ENCODE measurements around the gene KCNH2.
"Not testable (repeated sequence)": the region's sequence is repeated elsewhere in the genome, so short reads cannot be mapped to it uniquely, and the experiment has no call there.

Gene KCNH2

DNA sequence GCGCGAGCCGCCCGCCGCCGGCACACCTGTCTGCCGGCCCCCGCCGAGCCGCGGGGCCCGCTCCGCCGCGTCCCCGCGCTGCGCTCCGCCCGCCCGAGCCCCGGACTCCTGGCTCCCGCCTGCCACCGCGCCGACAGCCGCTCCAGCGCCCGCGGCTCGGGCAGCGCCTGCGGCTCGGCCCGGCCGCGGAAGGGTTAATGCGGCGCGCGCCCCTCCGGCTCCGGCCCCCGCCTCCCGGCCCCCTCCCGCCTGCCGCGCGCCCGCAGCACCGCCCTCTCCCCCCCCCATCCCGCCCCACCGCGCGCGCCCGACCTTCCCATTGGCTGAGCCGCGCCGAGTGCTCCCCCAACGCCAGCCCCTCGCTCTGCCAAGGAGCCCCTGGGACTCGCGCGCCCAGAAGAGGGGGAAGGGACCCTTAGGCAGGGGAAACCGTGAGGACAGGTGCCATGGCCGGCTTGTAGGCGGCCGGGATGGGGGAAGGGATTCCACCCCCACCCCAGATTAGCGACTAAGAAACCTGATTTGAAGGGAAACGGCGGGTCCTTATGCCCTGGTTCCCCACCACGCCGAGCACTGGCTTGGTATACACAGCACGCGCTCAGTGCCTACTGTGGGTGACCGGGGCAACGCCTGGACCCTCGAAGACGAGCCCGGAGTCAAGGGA, at the start of gene KCNH2:
TSS of gene KCNH2 (minus strand) at position 196 of the 664 bp plus-strand sequence. CDS start 408 bp downstream, outside the sequence.
- Mint-ChIP-seq H3K27ac (ENCODE audit: low read depth) (no peak within 1 kb of the TSS), H3K4me1 (peaks cover 33% of the 10 kb centered on the region), H3K9me3 (no peaks in the 10 kb centered on the region), H3K36me3 (ENCODE audit: insufficient read depth) (peaks cover 7% of the 10 kb centered on the region), H3K27me3 (peaks cover 63% of the 10 kb centered on the region), H3K4me3 (peak within 1 kb of the TSS; percentile 82)
- DNase-seq (ENCODE audit: low spot score in 2 of 2) = no peak
- ATAC-seq (replicated peaks; ENCODE audit: extremely low read depth, poor library complexity, severe bottlenecking) = no peak

- not testable (repeated sequence) for DNase-seq (ENCODE audit: low spot score in 2 of 2); H3K9me3 Mint-ChIP-seq; H3K27me3 Mint-ChIP-seq; H3K36me3 Mint-ChIP-seq (ENCODE audit: insufficient read depth)
- H3K27ac Mint-ChIP-seq (ENCODE audit: low read depth) = peak overlapping the region; percentile 93
- H3K4me3 Mint-ChIP-seq = peak overlapping the region; percentile 85
- ATAC-seq (replicated peaks; ENCODE audit: extremely low read depth, poor library complexity, severe bottlenecking) = peak; percentile 28
- peaks cover 38% of the 10 kb centered on the region for H3K4me1 Mint-ChIP-seq
These were observed 49.6 kb upstream of the KCNH2 start for GRCh38 chr7:151027728-151028130.

GRCh38 chr7:151026771-151027727, 48.9 kb upstream of the KCNH2 start:
- H3K36me3 Mint-ChIP-seq (ENCODE audit: insufficient read depth); H3K9me3 Mint-ChIP-seq; DNase-seq (ENCODE audit: low spot score in 2 of 2); ATAC-seq (replicated peaks; ENCODE audit: extremely low read depth, poor library complexity, severe bottlenecking); H3K27me3 Mint-ChIP-seq: not testable (repeated sequence)
- H3K4me1 Mint-ChIP-seq = peaks cover 36% of the 10 kb centered on the region
- peak overlapping the region; percentile 93 for H3K27ac Mint-ChIP-seq (ENCODE audit: low read depth)
- H3K4me3 Mint-ChIP-seq = peak overlapping the region; percentile 85

DNA sequence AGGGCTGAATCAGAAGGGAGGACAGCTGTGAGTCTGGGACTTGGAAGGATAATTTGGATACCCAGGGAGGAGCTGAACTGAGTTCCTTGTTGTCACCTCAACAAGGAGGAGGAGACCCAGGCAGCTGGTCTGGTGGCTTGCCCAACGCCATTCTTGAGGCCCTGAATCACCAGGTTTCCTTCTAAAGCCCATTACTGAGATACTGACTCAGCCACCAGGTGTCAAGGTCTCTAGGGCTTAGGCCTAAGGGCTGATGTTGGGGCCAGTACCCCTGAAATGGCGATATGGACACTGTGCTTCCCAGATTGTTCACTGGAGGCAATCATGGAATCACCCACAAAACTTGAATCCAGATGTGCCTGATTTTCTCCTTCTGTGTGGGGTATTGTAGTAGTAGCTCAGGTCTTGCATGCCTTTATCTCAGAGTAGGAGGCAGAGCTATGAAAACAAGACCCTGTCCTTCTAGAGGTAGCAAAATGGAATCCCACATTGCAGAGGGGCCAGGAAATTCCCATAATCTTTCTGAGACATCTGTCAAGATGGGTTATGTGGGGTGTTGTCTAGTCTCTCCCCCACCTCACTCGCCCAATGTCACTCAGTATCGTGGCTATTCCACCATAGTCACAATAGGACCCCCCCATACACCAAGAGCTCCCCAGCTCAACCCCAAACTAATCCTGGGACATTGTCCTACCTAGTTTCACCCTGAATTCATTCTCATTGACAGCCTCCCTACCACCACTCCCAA, 48.0 kb upstream of the KCNH2 start:
- DNase-seq (ENCODE audit: low spot score in 2 of 2) (no peak), ATAC-seq (replicated peaks; ENCODE audit: extremely low read depth, poor library complexity, severe bottlenecking) (no peak)
- Mint-ChIP-seq H3K27ac (ENCODE audit: low read depth) (no peak overlapping the region), H3K27me3 (peaks cover 17% of the 10 kb centered on the region), H3K4me1 (peaks cover 26% of the 10 kb centered on the region), H3K4me3 (no peak overlapping the region), H3K36me3 (ENCODE audit: insufficient read depth) (peaks cover 9% of the 10 kb centered on the region), H3K9me3 (no peaks in the 10 kb centered on the region)

- Mint-ChIP-seq H3K4me1 (peaks cover 20% of the 10 kb centered on the region), H3K27ac (ENCODE audit: low read depth) (peak within 1 kb of the TSS; percentile 25), H3K4me3 (no peak within 1 kb of the TSS), H3K9me3 (no peaks in the 10 kb centered on the region), H3K36me3 (ENCODE audit: insufficient read depth) (peaks cover 9% of the 10 kb centered on the region), H3K27me3 (peaks cover 33% of the 10 kb centered on the region)
- ATAC-seq (replicated peaks; ENCODE audit: extremely low read depth, poor library complexity, severe bottlenecking) (no peak), DNase-seq (ENCODE audit: low spot score in 2 of 2) (no peak)
These were observed 46.4 kb upstream of the KCNH2 start, which contains the start of gene ATG9B for GRCh38 chr7:151024435-151025056. TSS of gene ATG9B (minus strand) at chr7:151024494. CDS start at chr7:151024423, 71 bp downstream.

GRCh38 chr7:151023232-151023631, 45.1 kb upstream of the KCNH2 start:
- no peaks in the 10 kb centered on the region for H3K9me3 Mint-ChIP-seq
- H3K27ac Mint-ChIP-seq (ENCODE audit: low read depth) = no peak overlapping the region
- H3K27me3 Mint-ChIP-seq = peaks cover 46% of the 10 kb centered on the region
- no peak overlapping the region for H3K4me3 Mint-ChIP-seq
- no peak for DNase-seq (ENCODE audit: low spot score in 2 of 2)
- peaks cover 6% of the 10 kb centered on the region for H3K36me3 Mint-ChIP-seq (ENCODE audit: insufficient read depth)
- no peak for ATAC-seq (replicated peaks; ENCODE audit: extremely low read depth, poor library complexity, severe bottlenecking)
- H3K4me1 Mint-ChIP-seq = peaks cover 22% of the 10 kb centered on the region

DNA sequence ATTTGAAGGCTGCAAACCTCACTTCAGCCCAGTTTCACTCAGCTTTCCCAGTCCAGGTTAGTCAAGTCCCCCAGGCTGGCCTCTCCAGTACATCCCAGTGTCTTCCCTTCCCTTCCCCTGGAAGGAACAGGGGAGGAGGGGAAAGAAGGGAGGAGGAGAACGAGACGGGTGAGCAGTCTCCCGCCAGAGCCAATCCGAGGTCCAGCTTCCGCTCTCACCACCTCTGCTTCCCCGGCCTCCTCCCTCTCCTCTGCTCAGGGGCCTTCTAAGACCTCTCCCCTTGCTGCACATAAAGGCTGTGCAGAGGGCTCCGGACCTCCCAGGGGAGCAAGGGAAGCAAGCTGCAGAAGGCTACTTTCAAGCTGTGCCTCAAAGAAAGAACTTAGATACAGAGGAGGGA, 42.1 kb upstream of the KCNH2 start:
- peaks cover 9% of the 10 kb centered on the region for H3K36me3 Mint-ChIP-seq (ENCODE audit: insufficient read depth)
- peaks cover 30% of the 10 kb centered on the region for H3K4me1 Mint-ChIP-seq
- DNase-seq (ENCODE audit: low spot score in 2 of 2) = no peak
- peaks cover 51% of the 10 kb centered on the region for H3K27me3 Mint-ChIP-seq
- peak overlapping the region; percentile 75 for H3K4me3 Mint-ChIP-seq
- ATAC-seq (replicated peaks; ENCODE audit: extremely low read depth, poor library complexity, severe bottlenecking) = no peak
- H3K27ac Mint-ChIP-seq (ENCODE audit: low read depth) = no peak overlapping the region
- no peaks in the 10 kb centered on the region for H3K9me3 Mint-ChIP-seq

- Mint-ChIP-seq H3K4me3 (peak overlapping the region; percentile 75), H3K27me3 (peaks cover 51% of the 10 kb centered on the region), H3K36me3 (ENCODE audit: insufficient read depth) (peaks cover 15% of the 10 kb centered on the region), H3K4me1 (peaks cover 40% of the 10 kb centered on the region), H3K9me3 (no peaks in the 10 kb centered on the region), H3K27ac (ENCODE audit: low read depth) (peak overlapping the region; percentile 54)
- no peak for DNase-seq (ENCODE audit: low spot score in 2 of 2)
- ATAC-seq (replicated peaks; ENCODE audit: extremely low read depth, poor library complexity, severe bottlenecking) = no peak
These were observed 41.0 kb upstream of the KCNH2 start for GRCh38 chr7:151019130-151019447.

- DNase-seq (ENCODE audit: low spot score in 2 of 2) (peak in 1 of 2 donors; percentile 37), ATAC-seq (replicated peaks; ENCODE audit: extremely low read depth, poor library complexity, severe bottlenecking) (peak; percentile 26)
- Mint-ChIP-seq H3K27ac (ENCODE audit: low read depth) (peak overlapping the region; percentile 41), H3K9me3 (no peaks in the 10 kb centered on the region), H3K27me3 (peaks cover 51% of the 10 kb centered on the region), H3K4me3 (peak overlapping the region; percentile 75), H3K4me1 (peaks cover 46% of the 10 kb centered on the region), H3K36me3 (ENCODE audit: insufficient read depth) (peaks cover 20% of the 10 kb centered on the region)
These were observed 40.5 kb upstream of the KCNH2 start for GRCh38 chr7:151018421-151019129.

DNA sequence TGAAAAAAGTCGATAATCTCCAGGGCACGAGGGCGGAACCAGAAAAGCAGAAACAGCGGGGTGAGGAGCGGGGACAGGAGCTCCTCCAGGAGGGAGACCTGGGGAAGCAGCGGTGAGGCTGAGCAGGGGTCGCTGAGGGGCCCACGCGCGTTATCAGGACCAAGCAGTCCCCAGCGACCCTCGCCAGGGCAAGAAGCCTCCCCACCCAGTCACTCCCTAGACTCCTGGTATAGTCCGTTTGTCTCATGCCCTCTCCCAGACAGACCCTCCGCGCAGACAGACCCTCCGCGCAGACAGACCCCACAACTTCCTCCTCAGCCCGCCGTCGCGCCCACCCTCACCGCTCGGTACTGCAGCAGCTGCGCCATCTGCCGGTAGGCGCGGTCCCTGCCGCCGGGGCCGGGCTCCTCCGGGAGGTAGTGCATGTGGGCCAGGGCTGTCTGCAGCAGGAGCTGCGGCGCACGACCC, 39.9 kb upstream of the KCNH2 start:
- ATAC-seq (replicated peaks; ENCODE audit: extremely low read depth, poor library complexity, severe bottlenecking) (peak; percentile 51), DNase-seq (ENCODE audit: low spot score in 2 of 2) (peak; percentile 54 to 79)
- Mint-ChIP-seq H3K27ac (ENCODE audit: low read depth) (peak overlapping the region; percentile 41), H3K4me1 (peaks cover 46% of the 10 kb centered on the region), H3K36me3 (ENCODE audit: insufficient read depth) (peaks cover 25% of the 10 kb centered on the region), H3K27me3 (peaks cover 47% of the 10 kb centered on the region), H3K4me3 (peak overlapping the region; percentile 75), H3K9me3 (no peaks in the 10 kb centered on the region)

- DNase-seq (ENCODE audit: low spot score in 2 of 2) (no peak), ATAC-seq (replicated peaks; ENCODE audit: extremely low read depth, poor library complexity, severe bottlenecking) (no peak)
- H3K9me3 Mint-ChIP-seq = no peaks in the 10 kb centered on the region
- peaks cover 42% of the 10 kb centered on the region for H3K27me3 Mint-ChIP-seq
- H3K4me1 Mint-ChIP-seq = peaks cover 51% of the 10 kb centered on the region
- H3K4me3 Mint-ChIP-seq = peak overlapping the region; percentile 75
- H3K27ac Mint-ChIP-seq (ENCODE audit: low read depth) = peak overlapping the region; percentile 41
- H3K36me3 Mint-ChIP-seq (ENCODE audit: insufficient read depth) = peaks cover 29% of the 10 kb centered on the region
These were observed 39.3 kb upstream of the KCNH2 start for GRCh38 chr7:151017370-151017952.
